K562 (cell line): ENCODE measurements around the gene DMD. TPM values are rescaled to one million over a fixed set of nuclear protein-coding genes. Genes with fewer than 3 reads are reported as not detected.

Experiments
- ATAC-seq: fragments of 200-7000 bp; cut with Tn5 transposase; 3 replicates; pipeline ENCODE4 v1.9.1; 2020; ENCODE audit warnings: moderate library complexity
- BruUV-seq: library from RNA; stranded (reverse); fragments of 400-500 nt; replicated peaks from 2 replicates; lab custom pipeline; 2021; lab: Mats Ljungman, UMichigan
- CTCF ChIA-PET: fragments of 300-600 bp; formaldehyde crosslinking; extraction: SDS; loops from one replicate; lab custom pipeline; 2021; ENCODE audit warnings: low intra/inter-chr PET ratio; lab: Yijun Ruan, JAX
- POLR2A ChIA-PET: fragments of 300-600, 350-650 bp; sonication (Branson Sonifier 250); formaldehyde crosslinking; extraction: SDS; loops from one replicate; lab custom pipeline; 2021; ENCODE audit warnings: antibody characterized with exemption, inconsistent platforms; lab: Yijun Ruan, JAX
- DNase-seq, 4 experiments: peaks; one replicate each; pipeline versions ENCODE4 v3.0.0 to v3.0.0-alpha.2; 2011 to 2018; ENCODE audit warnings: low spot score in 3 of 4, mixed read lengths in 3 of 4; ENCODE audit errors: extremely low read depth in 1 of 4
- FAIRE-seq: peaks from 2 replicates; lab custom pipeline; 2011; peaks lifted over from hg19 to GRCh38; lab: Jason Lieb, UNC
- H2AFZ ChIP-seq: 2 replicates; pipeline ENCODE4 v1.6.0; 2011; ENCODE audit warnings: low read depth, low read length, control low read depth, inconsistent platforms
- H3K27ac ChIP-seq: fragments of 200-600 bp; 3 replicates; pipeline ENCODE4 v1.8.0; 2011; ENCODE audit warnings: low read depth, mild to moderate bottlenecking, control low read depth, inconsistent platforms, low read length, moderate library complexity, mixed read lengths; ENCODE audit errors: extremely low read depth
- H3K27me3 ChIP-seq, 2 experiments: fragments of 300-600 bp in 1 of 2; 2 replicates in 1 of 2; 3 replicates in 1 of 2; pipeline versions ENCODE4 v1.6.0 to v1.8.0; 2011; ENCODE audit warnings: inconsistent platforms in 2 of 2, low read length in 2 of 2, mild to moderate bottlenecking in 1 of 2, mixed read lengths in 1 of 2, moderate library complexity in 1 of 2; ENCODE audit not compliant: control insufficient read depth in 2 of 2, insufficient read depth in 2 of 2
- H3K36me3 ChIP-seq: fragments of 300-600 bp; 3 replicates; pipeline ENCODE4 v1.8.0; 2011; ENCODE audit warnings: mild to moderate bottlenecking, low read length, inconsistent platforms; ENCODE audit not compliant: control insufficient read depth, insufficient read depth
- H3K4me1 ChIP-seq, 2 experiments: fragments of 200-600 bp in 1 of 2; replicated peaks in 1 of 2; 2 replicates in 1 of 2; 3 replicates in 1 of 2; pipeline versions ENCODE4 v1.5.1 to v1.8.0; 2011; ENCODE audit warnings: inconsistent platforms in 2 of 2, low read length in 2 of 2, mild to moderate bottlenecking in 1 of 2, mixed read lengths in 1 of 2, moderate library complexity in 1 of 2; ENCODE audit not compliant: control insufficient read depth in 2 of 2, insufficient read depth in 2 of 2
- H3K4me2 ChIP-seq: 2 replicates; pipeline ENCODE4 v1.6.1; 2011; ENCODE audit warnings: low read length, control low read depth, inconsistent platforms, mixed read lengths; ENCODE audit not compliant: insufficient read depth
- H3K4me3 ChIP-seq: fragments of 200-600 bp; sonication (generic), shearing (Covaris generic); 2 replicates; pipeline ENCODE4 v1.5.1; 2016; ENCODE audit warnings: control low read depth, inconsistent platforms
- H3K79me2 ChIP-seq: fragments of 200-600 bp; 3 replicates; pipeline ENCODE4 v1.8.0; 2011; ENCODE audit warnings: low read length, inconsistent platforms; ENCODE audit not compliant: control insufficient read depth, insufficient read depth
- H3K9ac ChIP-seq, 2 experiments: 2 replicates each; pipeline versions ENCODE4 v1.6.0 to v1.6.1; 2011; ENCODE audit warnings: low read depth in 2 of 2, low read length in 2 of 2, control low read depth in 1 of 2, inconsistent platforms in 1 of 2, mild to moderate bottlenecking in 1 of 2, mixed read lengths in 1 of 2; ENCODE audit not compliant: insufficient read depth in 1 of 2
- H3K9me1 ChIP-seq: one replicate; pipeline ENCODE4 v1.6.0; 2011; ENCODE audit warnings: inconsistent platforms, mild to moderate bottlenecking, low read length, moderate library complexity; ENCODE audit not compliant: control insufficient read depth, insufficient read depth
- H3K9me3 ChIP-seq: replicated peaks from 2 replicates; pipeline ENCODE4 v1.5.1; 2011; ENCODE audit warnings: low read depth, low read length, inconsistent platforms; ENCODE audit not compliant: control insufficient read depth, insufficient read depth
- H4K20me1 ChIP-seq: replicated peaks from 2 replicates; pipeline ENCODE4 v1.6.1; 2011; ENCODE audit warnings: low read length, inconsistent platforms, mixed read lengths; ENCODE audit not compliant: control insufficient read depth, insufficient read depth
- ATF7 ChIP-seq: fragments of 450-650 bp; IDR thresholded peaks from 2 replicates; pipeline ENCODE4 v1.7.1; 2014; ENCODE audit warnings: mild to moderate bottlenecking, moderate library complexity
- BCOR ChIP-seq: fragments of 450-650 bp; IDR thresholded peaks from 2 replicates; pipeline ENCODE4 v1.6.1; 2016
- JUND ChIP-seq, 2 experiments: IDR thresholded peaks; 2 replicates in 1 of 2; 3 replicates in 1 of 2; pipeline ENCODE4 v1.6.1; 2011; ENCODE audit warnings: borderline replicate concordance in 2 of 2, low read depth in 2 of 2, low read length in 2 of 2, improper control_type of control experiment in 1 of 2, missing biosample characterization in 1 of 2, missing genetic modification characterization in 1 of 2, missing genetic modification reagents in 1 of 2
- KLF13 ChIP-seq: fragments of 450-650 bp; IDR thresholded peaks from 2 replicates; pipeline ENCODE4 v1.6.1; 2016; ENCODE audit warnings: missing genetic modification characterization, low read depth, mild to moderate bottlenecking, missing compliant biosample characterization, moderate library complexity, borderline replicate concordance
- MTA3 ChIP-seq: fragments of 450-650 bp; formaldehyde crosslinking; IDR thresholded peaks from 2 replicates; pipeline ENCODE4 v1.6.1; 2017; ENCODE audit warnings: mild to moderate bottlenecking, borderline replicate concordance
- PHF20 ChIP-seq: fragments of 450-650 bp; IDR thresholded peaks from 2 replicates; pipeline ENCODE4 v1.6.1; 2018; ENCODE audit not compliant: partially characterized antibody
- RBM22 ChIP-seq: fragments of 200-400 bp; formaldehyde crosslinking; IDR thresholded peaks from 2 replicates; pipeline ENCODE4 v1.6.1; 2018; ENCODE audit warnings: low read length, low read depth; ENCODE audit not compliant: poor library complexity, severe bottlenecking
- RUNX1 ChIP-seq: sonication (generic); IDR thresholded peaks from 2 replicates; pipeline ENCODE4 v1.6.1; 2016; ENCODE audit warnings: antibody characterized with exemption, low read depth
- SP1 ChIP-seq: sonication (generic); formaldehyde crosslinking; IDR thresholded peaks from 2 replicates; pipeline ENCODE4 v1.8.1; 2022; ENCODE audit warnings: mild to moderate bottlenecking, missing genetic modification reagents
- STAT5B ChIP-seq: fragments of 250-450 bp; sonication (Bioruptor Pico); IDR thresholded peaks from 2 replicates; pipeline ENCODE4 v1.8.0; 2021; ENCODE audit warnings: mild to moderate bottlenecking, inconsistent platforms
- ZNF696 ChIP-seq: fragments of 250-450 bp; sonication (Bioruptor Pico); conservative IDR thresholded peaks from 2 replicates; pipeline ENCODE4 v1.4.0; 2020; ENCODE audit warnings: mild to moderate bottlenecking, moderate library complexity
- in situ Hi-C: fragments of 300-500 bp; cut with MboI; formaldehyde crosslinking; loops from 4 replicates; pipeline ENCODE4 v1.15.0; 2018; ENCODE audit warnings: inconsistent platforms, mixed read lengths
- intact Hi-C: fragments of 100-400 bp; cut with micrococcal nuclease; formaldehyde crosslinking; loops from 2 replicates; pipeline ENCODE4 v1.14.2; 2022
- polyA plus RNA-seq, 8 experiments: library from polyadenylated mRNA; depleted of rRNA in 4 of 8; stranded (reverse) in 5 of 8; unstranded in 3 of 8; fragments of >200 nt; fragmentation: Nextera tagmentation in 2 of 8; fragmentation: Illumina TruSeq in 1 of 8; extraction: Ambion mirVana in 2 of 8; extraction: Trizol in 1 of 8; gene quantifications; 2 replicates each; pipeline versions ENCODE4 v1.2.1 to v1.2.3, GENCODE V29; 2011 to 2014; ENCODE audit warnings: inconsistent platforms in 1 of 8, missing spikeins in 1 of 8
- total RNA-seq, 7 experiments: library from RNA; depleted of rRNA in 6 of 7; stranded (reverse); fragments of >200 nt in 6 of 7; fragmentation: Illumina TruSeq in 2 of 7; extraction: Trizol in 2 of 7; gene quantifications; 2 replicates each; pipeline versions ENCODE4 v1.2.1 to v1.2.3, GENCODE V29; 2011 to 2021; ENCODE audit warnings: low replicate concordance in 1 of 7
- TF ChIP-seq, protein P1 (sequence below): sonication (generic); formaldehyde crosslinking; IDR thresholded peaks from 2 replicates; pipeline ENCODE4 v1.8.1; 2023; ENCODE audit warnings: mild to moderate bottlenecking, missing genetic modification reagents
- TF ChIP-seq, protein P2 (sequence below): fragments of 250-450 bp; sonication (Bioruptor Pico); IDR thresholded peaks from 2 replicates; pipeline ENCODE4 v1.5.0; 2022; ENCODE audit warnings: mild to moderate bottlenecking
- TF ChIP-seq, protein P3 (sequence below): fragments of 450-650 bp; formaldehyde crosslinking; IDR thresholded peaks from 2 replicates; pipeline ENCODE4 v1.4.0; 2022; ENCODE audit warnings: missing genetic modification characterization

DMD gene
- total and polyA plus RNA-seq, 9 of the 15 experiments (the other 6 are each of a cell fraction or from before 2014, with no cell fraction given): 3.8 to 20.4 (median 11.4) TPM

DNA sequence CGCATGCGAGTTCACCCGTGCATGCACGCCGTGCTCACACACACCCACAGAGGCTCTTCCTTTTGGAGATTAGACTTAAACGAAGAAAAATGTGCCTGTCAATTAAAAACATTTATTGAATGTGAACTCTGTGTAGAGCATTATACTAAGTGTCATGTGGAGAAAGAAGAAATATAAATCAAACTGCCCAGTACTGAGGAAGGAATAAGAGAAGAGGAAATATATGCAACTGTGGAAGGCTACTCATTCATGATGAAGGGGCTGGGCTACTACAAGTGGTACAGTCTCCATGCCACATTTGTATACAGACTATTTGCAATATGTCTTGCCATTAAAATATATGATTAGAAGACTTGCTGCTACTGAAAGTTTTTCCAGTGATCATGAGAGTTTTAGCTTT is 714.7 kb downstream of the DMD start (continued):
- TF ChIP-seq, protein P1, sequence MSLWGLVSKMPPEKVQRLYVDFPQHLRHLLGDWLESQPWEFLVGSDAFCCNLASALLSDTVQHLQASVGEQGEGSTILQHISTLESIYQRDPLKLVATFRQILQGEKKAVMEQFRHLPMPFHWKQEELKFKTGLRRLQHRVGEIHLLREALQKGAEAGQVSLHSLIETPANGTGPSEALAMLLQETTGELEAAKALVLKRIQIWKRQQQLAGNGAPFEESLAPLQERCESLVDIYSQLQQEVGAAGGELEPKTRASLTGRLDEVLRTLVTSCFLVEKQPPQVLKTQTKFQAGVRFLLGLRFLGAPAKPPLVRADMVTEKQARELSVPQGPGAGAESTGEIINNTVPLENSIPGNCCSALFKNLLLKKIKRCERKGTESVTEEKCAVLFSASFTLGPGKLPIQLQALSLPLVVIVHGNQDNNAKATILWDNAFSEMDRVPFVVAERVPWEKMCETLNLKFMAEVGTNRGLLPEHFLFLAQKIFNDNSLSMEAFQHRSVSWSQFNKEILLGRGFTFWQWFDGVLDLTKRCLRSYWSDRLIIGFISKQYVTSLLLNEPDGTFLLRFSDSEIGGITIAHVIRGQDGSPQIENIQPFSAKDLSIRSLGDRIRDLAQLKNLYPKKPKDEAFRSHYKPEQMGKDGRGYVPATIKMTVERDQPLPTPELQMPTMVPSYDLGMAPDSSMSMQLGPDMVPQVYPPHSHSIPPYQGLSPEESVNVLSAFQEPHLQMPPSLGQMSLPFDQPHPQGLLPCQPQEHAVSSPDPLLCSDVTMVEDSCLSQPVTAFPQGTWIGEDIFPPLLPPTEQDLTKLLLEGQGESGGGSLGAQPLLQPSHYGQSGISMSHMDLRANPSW: no peak
- no peak for TF ChIP-seq PHF20
- TF ChIP-seq RBM22: no peak

DNA sequence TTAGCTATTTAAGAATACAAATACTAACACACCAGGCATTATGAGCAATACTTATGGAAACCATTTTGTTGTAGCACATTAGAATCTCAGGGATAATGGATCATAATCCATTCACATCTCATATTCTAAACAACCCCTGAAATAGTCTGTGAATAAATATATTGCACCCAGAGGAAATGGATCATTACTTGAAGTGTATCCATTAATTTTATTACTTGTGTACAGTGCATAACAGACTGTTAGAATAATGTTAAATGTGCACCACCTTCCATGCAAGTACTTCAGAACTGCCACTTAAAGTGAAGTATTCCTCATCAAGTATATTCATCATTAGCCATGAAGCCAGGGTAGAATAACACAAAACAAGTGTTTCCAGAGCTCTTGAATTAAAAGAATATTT is 715.5 kb downstream of the DMD start:
- H3K4me1 ChIP-seq: no peaks in the 10 kb centered on the region
- intact Hi-C loops (no loop called here), in situ Hi-C loops (no loop called here)
- H3K27ac ChIP-seq: no peak overlapping the region
- H4K20me1 ChIP-seq: no peaks in the 10 kb centered on the region
- no peak overlapping the region for H2AFZ ChIP-seq
- CTCF ChIA-PET: no interaction called here
- H3K9ac ChIP-seq: no peak overlapping the region
- POLR2A ChIA-PET: no interaction called here
- ATAC-seq (no peak), DNase-seq (no peak), FAIRE-seq (no peak)
- H3K4me3 ChIP-seq: no peak overlapping the region
- H3K4me2 ChIP-seq: no peak overlapping the region
- H3K9me1 ChIP-seq: no peaks in the 10 kb centered on the region
- H3K27me3 ChIP-seq: no peaks in the 10 kb centered on the region
- no TSS peak for BruUV-seq
- no peaks in the 10 kb centered on the region for H3K36me3 ChIP-seq
- no peaks in the 10 kb centered on the region for H3K9me3 ChIP-seq
- no peaks in the 10 kb centered on the region for H3K79me2 ChIP-seq
- TF ChIP-seq BCOR (no peak), STAT5B (CRISPR knock-in tag) (no peak), ATF7 (no peak), RUNX1 (no peak), JUND (IDR thresholded peaks at IDR 0.05; ENCODE audit: borderline replicate concordance, low read depth, low read length) (no peak), JUND (tag; IDR thresholded peaks at IDR 0.05; ENCODE audit: borderline replicate concordance, low read depth, low read length) (no peak), ZNF696 (CRISPR knock-in tag) (no peak), KLF13 (tag) (no peak), SP1 (CRISPR knock-in tag) (no peak), MTA3 (no peak)
- TF ChIP-seq, protein P2, sequence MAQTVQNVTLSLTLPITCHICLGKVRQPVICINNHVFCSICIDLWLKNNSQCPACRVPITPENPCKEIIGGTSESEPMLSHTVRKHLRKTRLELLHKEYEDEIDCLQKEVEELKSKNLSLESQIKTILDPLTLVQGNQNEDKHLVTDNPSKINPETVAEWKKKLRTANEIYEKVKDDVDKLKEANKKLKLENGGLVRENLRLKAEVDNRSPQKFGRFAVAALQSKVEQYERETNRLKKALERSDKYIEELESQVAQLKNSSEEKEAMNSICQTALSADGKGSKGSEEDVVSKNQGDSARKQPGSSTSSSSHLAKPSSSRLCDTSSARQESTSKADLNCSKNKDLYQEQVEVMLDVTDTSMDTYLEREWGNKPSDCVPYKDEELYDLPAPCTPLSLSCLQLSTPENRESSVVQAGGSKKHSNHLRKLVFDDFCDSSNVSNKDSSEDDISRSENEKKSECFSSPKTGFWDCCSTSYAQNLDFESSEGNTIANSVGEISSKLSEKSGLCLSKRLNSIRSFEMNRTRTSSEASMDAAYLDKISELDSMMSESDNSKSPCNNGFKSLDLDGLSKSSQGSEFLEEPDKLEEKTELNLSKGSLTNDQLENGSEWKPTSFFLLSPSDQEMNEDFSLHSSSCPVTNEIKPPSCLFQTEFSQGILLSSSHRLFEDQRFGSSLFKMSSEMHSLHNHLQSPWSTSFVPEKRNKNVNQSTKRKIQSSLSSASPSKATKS: no peak
- TF ChIP-seq, protein P3, sequence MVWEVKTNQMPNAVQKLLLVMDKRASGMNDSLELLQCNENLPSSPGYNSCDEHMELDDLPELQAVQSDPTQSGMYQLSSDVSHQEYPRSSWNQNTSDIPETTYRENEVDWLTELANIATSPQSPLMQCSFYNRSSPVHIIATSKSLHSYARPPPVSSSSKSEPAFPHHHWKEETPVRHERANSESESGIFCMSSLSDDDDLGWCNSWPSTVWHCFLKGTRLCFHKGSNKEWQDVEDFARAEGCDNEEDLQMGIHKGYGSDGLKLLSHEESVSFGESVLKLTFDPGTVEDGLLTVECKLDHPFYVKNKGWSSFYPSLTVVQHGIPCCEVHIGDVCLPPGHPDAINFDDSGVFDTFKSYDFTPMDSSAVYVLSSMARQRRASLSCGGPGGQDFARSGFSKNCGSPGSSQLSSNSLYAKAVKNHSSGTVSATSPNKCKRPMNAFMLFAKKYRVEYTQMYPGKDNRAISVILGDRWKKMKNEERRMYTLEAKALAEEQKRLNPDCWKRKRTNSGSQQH (CRISPR knock-in tag): no peak
